ENCODE data around the gene CD2AP. TPM values are rescaled to one million over a fixed set of nuclear protein-coding genes. Genes with fewer than 3 reads are reported as not detected.

The CD2AP gene
- total and polyA plus RNA-seq, 7 experiments from 2014 or later: 7.6 to 37.0 (median 25.8) TPM

Other genes with a start within 250 kb of the CD2AP start
- gene TNFRSF21, start 167.9 kb upstream of the CD2AP start, total RNA-seq: 1 to 10 TPM in 2 of 5 experiments, under 1 TPM in 3; 0.27 to 2.4 (median 0.44) TPM
- not detected for gene TNFRSF21, start 167.9 kb upstream of the CD2AP start, polyA plus RNA-seq
- gene ADGRF4, start 220.8 kb downstream of the CD2AP start, total RNA-seq: not detected
- gene ADGRF4, start 220.8 kb downstream of the CD2AP start, polyA plus RNA-seq: not detected

Measured in naive thymus-derived CD4-positive, alpha-beta T cell (primary cell).